Neural progenitor cell (in vitro differentiated cells): Measurements from ENCODE around the gene MTRFR. TPM values are rescaled to one million over a fixed set of nuclear protein-coding genes. Genes with fewer than 3 reads are reported as not detected.

Experiments used
- DNase-seq: peaks from one replicate; pipeline ENCODE4 v3.0.0-alpha.2; 2016; ENCODE audit warnings: low spot score
- H2AFZ ChIP-seq: fragments of 200-600 bp; sonication (generic); replicated peaks from 2 replicates; pipeline ENCODE4 v1.6.1; 2016; ENCODE audit warnings: antibody characterized with exemption
- H3F3A ChIP-seq: fragments of 200-600 bp; sonication (generic); 2 replicates; pipeline ENCODE4 v1.6.1; 2016; ENCODE audit warnings: antibody characterized with exemption, low read depth
- H3K27ac ChIP-seq: fragments of 200-600 bp; sonication (generic); 2 replicates; pipeline ENCODE4 v1.5.1; 2016; ENCODE audit warnings: mild to moderate bottlenecking
- H3K27me3 ChIP-seq: fragments of 200-600 bp; sonication (generic); 2 replicates; pipeline ENCODE4 v1.6.1; 2016; ENCODE audit warnings: mild to moderate bottlenecking, moderate library complexity
- H3K36me3 ChIP-seq: fragments of 200-600 bp; sonication (generic); 2 replicates; pipeline ENCODE4 v1.5.1; 2016
- H3K4me1 ChIP-seq: fragments of 200-600 bp; sonication (generic); 2 replicates; pipeline ENCODE4 v1.6.1; 2016; ENCODE audit warnings: mixed run types
- H3K4me2 ChIP-seq: fragments of 200-600 bp; sonication (generic); 2 replicates; pipeline ENCODE4 v1.6.1; 2016
- H3K4me3 ChIP-seq: fragments of 200-600 bp; sonication (generic); 2 replicates; pipeline ENCODE4 v1.5.1; 2016
- H3K79me2 ChIP-seq: fragments of 200-600 bp; sonication (generic); 2 replicates; pipeline ENCODE4 v1.6.1; 2016; ENCODE audit warnings: low read depth
- H3K9ac ChIP-seq: fragments of 200-600 bp; sonication (generic); 2 replicates; pipeline ENCODE4 v1.6.1; 2016
- H3K9me3 ChIP-seq: fragments of 200-600 bp; sonication (generic); 2 replicates; pipeline ENCODE4 v1.5.1; 2016; ENCODE audit warnings: low read depth
- H4K20me1 ChIP-seq: fragments of 200-600 bp; sonication (generic); 2 replicates; pipeline ENCODE4 v1.6.1; 2016; ENCODE audit warnings: low read depth
- H3K27ac Mint-ChIP-seq: 3 replicates; pipeline ENCODE4 v1.8.0; 2021; ENCODE audit warnings: mixed read lengths
- H3K27me3 Mint-ChIP-seq: 2 replicates; pipeline ENCODE4 v1.8.0; 2022; ENCODE audit warnings: low read depth, mild to moderate bottlenecking, inconsistent platforms, moderate library complexity, mixed read lengths; ENCODE audit not compliant: insufficient read depth
- H3K36me3 Mint-ChIP-seq: 3 replicates; pipeline ENCODE4 v1.8.0; 2021; ENCODE audit warnings: mixed read lengths
- H3K4me1 Mint-ChIP-seq: 3 replicates; pipeline ENCODE4 v1.8.0; 2021; ENCODE audit warnings: mixed read lengths
- H3K4me3 Mint-ChIP-seq: 3 replicates; pipeline ENCODE4 v1.8.0; 2021; ENCODE audit warnings: mild to moderate bottlenecking, moderate library complexity, mixed read lengths
- H3K9me3 Mint-ChIP-seq: 3 replicates; pipeline ENCODE4 v1.8.0; 2020; ENCODE audit warnings: mixed read lengths
- EZH2 ChIP-seq: fragments of 200-600 bp; sonication (generic); IDR thresholded peaks from 2 replicates; pipeline ENCODE4 v1.6.1; 2017; ENCODE audit warnings: antibody characterized with exemption, mild to moderate bottlenecking, moderate library complexity
- EZH2phosphoT487 ChIP-seq: fragments of 200-600 bp; sonication (generic); IDR thresholded peaks from 2 replicates; pipeline ENCODE4 v1.6.1; 2017; ENCODE audit warnings: antibody characterized with exemption
- total RNA-seq: library from RNA; depleted of rRNA; stranded (reverse); fragments of >200 nt; gene quantifications from 2 replicates; pipeline ENCODE4 v1.2.3, GENCODE V29; 2015; ENCODE audit warnings: low replicate concordance
- TF ChIP-seq, protein P1 (sequence below): fragments of 200-600 bp; sonication (generic); IDR thresholded peaks from 2 replicates; pipeline ENCODE4 v1.5.1; 2017; ENCODE audit warnings: antibody characterized with exemption, mild to moderate bottlenecking

Gene MTRFR
- total RNA-seq, 1 donor from 2014 or later = 12.7 TPM

DNA sequence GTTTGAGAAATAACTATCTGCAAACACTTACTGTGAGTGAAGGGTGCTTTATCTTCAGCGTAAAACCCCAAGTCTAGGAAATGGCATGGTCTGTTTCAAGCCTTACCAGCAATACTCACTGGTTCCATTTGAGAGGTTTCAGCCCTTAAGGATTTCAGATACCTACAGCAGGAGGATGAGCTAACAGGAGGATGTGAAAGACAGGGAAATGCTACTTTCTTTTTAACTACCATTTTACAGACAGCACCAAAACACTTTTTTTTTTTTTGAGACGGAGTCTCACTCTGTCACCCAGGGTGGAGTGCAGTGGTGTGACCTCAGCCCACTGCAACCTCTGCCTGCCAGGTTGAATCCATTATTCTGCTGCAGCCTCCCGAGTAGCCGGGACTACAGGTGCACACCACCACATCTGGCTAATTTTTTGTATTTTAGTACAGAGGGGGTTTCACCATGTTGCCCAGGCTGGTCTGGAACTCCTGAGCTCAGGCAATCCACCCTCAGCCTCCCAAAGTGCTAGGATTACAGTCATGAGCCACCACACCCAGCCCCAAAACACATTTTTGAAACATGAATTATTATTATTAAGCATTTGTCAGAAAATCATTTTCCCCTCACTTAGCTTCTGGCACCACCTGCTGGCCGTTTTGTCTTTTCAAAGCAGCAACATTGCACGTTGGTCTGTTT, 4.6 kb downstream of the MTRFR start:
- Histone ChIP-seq H3K9me3 (no peaks in the 10 kb centered on the region), H3K4me2 (no peak overlapping the region), H2AFZ (no peak overlapping the region), H3K27me3 (no peaks in the 10 kb centered on the region), H3K36me3 (no peaks in the 10 kb centered on the region), H4K20me1 (peaks cover 5% of the 10 kb centered on the region), H3K4me3 (no peak overlapping the region), H3K79me2 (peaks cover 76% of the 10 kb centered on the region), H3K9ac (no peak overlapping the region), H3F3A (peaks cover 21% of the 10 kb centered on the region), H3K4me1 (peaks cover 14% of the 10 kb centered on the region), H3K27ac (no peak overlapping the region)
- Mint-ChIP-seq H3K9me3 (no peaks in the 10 kb centered on the region), H3K27ac (no peak overlapping the region), H3K36me3 (peaks cover 16% of the 10 kb centered on the region), H3K4me3 (no peak overlapping the region), H3K27me3 (peaks cover 8% of the 10 kb centered on the region), H3K4me1 (peaks cover 14% of the 10 kb centered on the region)
- TF ChIP-seq, protein P1, sequence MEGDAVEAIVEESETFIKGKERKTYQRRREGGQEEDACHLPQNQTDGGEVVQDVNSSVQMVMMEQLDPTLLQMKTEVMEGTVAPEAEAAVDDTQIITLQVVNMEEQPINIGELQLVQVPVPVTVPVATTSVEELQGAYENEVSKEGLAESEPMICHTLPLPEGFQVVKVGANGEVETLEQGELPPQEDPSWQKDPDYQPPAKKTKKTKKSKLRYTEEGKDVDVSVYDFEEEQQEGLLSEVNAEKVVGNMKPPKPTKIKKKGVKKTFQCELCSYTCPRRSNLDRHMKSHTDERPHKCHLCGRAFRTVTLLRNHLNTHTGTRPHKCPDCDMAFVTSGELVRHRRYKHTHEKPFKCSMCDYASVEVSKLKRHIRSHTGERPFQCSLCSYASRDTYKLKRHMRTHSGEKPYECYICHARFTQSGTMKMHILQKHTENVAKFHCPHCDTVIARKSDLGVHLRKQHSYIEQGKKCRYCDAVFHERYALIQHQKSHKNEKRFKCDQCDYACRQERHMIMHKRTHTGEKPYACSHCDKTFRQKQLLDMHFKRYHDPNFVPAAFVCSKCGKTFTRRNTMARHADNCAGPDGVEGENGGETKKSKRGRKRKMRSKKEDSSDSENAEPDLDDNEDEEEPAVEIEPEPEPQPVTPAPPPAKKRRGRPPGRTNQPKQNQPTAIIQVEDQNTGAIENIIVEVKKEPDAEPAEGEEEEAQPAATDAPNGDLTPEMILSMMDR = peak; percentile 73
- TF ChIP-seq EZH2 = no peak
- no peak for TF ChIP-seq EZH2phosphoT487
- DNase-seq = peak; percentile 53

- Histone ChIP-seq H2AFZ (no peak overlapping the region), H3K4me2 (no peak overlapping the region), H3K27ac (no peak overlapping the region), H3K36me3 (no peaks in the 10 kb centered on the region), H3K9ac (no peak overlapping the region), H4K20me1 (peaks cover 5% of the 10 kb centered on the region), H3K27me3 (no peaks in the 10 kb centered on the region), H3K9me3 (no peaks in the 10 kb centered on the region), H3F3A (peaks cover 21% of the 10 kb centered on the region), H3K4me3 (no peak overlapping the region), H3K4me1 (peaks cover 14% of the 10 kb centered on the region), H3K79me2 (peaks cover 80% of the 10 kb centered on the region)
- Mint-ChIP-seq H3K36me3 (peaks cover 17% of the 10 kb centered on the region), H3K27ac (no peak overlapping the region), H3K4me1 (peaks cover 12% of the 10 kb centered on the region), H3K4me3 (no peak overlapping the region), H3K9me3 (no peaks in the 10 kb centered on the region), H3K27me3 (peaks cover 6% of the 10 kb centered on the region)
- TF ChIP-seq, protein P1 = no peak
- TF ChIP-seq EZH2phosphoT487 (no peak), EZH2 (no peak)
- no peak for DNase-seq
Observed at GRCh38 chr12:123238330-123238682, 5.1 kb downstream of the MTRFR start.

DNA sequence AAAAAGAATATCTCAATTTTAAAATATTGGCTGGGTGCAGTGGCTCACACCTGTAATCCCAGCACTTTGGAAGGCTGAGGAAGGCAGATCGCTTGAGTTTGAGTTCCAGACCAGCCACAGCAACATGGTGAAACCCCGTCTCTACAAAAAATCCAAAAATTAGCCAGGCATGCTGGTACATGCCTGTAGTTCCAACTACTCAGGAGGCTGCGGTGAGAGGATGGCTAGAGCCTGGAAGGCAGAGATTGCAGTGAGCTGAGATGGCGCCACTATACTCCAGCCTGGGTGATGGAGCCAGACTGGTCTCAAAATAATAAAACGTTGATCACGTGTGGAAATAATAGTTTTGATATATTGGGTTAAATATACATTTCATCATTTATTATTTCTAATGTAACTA, 5.7 kb downstream of the MTRFR start:
- Histone ChIP-seq H4K20me1 (peaks cover 5% of the 10 kb centered on the region), H3K79me2 (peaks cover 79% of the 10 kb centered on the region)

More for the DNA sequence above, 5.7 kb downstream of the MTRFR start:
- H3K36me3 ChIP-seq = no peaks in the 10 kb centered on the region
- peaks cover 18% of the 10 kb centered on the region for H3F3A ChIP-seq
- TF ChIP-seq, protein P1 = no peak
- TF ChIP-seq EZH2phosphoT487 = no peak
- no peak for TF ChIP-seq EZH2
- no peaks in the 10 kb centered on the region for H3K9me3 Mint-ChIP-seq
- H3K27me3 ChIP-seq = no peaks in the 10 kb centered on the region
- no peak overlapping the region for H3K27ac ChIP-seq
- no peak overlapping the region for H3K27ac Mint-ChIP-seq
- H3K4me2 ChIP-seq = no peak overlapping the region
- no peak overlapping the region for H3K4me3 Mint-ChIP-seq
- no peak overlapping the region for H3K4me3 ChIP-seq
- no peak for DNase-seq
- H2AFZ ChIP-seq = no peak overlapping the region
- H3K4me1 Mint-ChIP-seq = peaks cover 8% of the 10 kb centered on the region
- peaks cover 6% of the 10 kb centered on the region for H3K27me3 Mint-ChIP-seq
- H3K9ac ChIP-seq = no peak overlapping the region
- H3K36me3 Mint-ChIP-seq = peaks cover 17% of the 10 kb centered on the region
- H3K9me3 ChIP-seq = no peaks in the 10 kb centered on the region
- H3K4me1 ChIP-seq = peaks cover 13% of the 10 kb centered on the region
